HFFc6 (cell line): Measurements from ENCODE around the gene ZDHHC11. TPM values are rescaled to one million over a fixed set of nuclear protein-coding genes. Genes with fewer than 3 reads are reported as not detected.
"Not testable (repeated sequence)": the region's sequence is repeated elsewhere in the genome, so short reads cannot be mapped to it uniquely, and the experiment has no call there.

Experiments used
- DNase-seq: peaks from one replicate; pipeline ENCODE4 v3.0.0-alpha.2; 2018
- H3K27ac Mint-ChIP-seq: 2 replicates; pipeline ENCODE4 v1.8.0; 2020; ENCODE audit warnings: mild to moderate bottlenecking, mixed read lengths
- H3K27me3 Mint-ChIP-seq: 2 replicates; pipeline ENCODE4 v1.8.0; 2021; ENCODE audit warnings: mild to moderate bottlenecking, moderate library complexity, mixed read lengths; ENCODE audit not compliant: insufficient read depth
- H3K36me3 Mint-ChIP-seq: 2 replicates; pipeline ENCODE4 v1.8.0; 2021; ENCODE audit warnings: low read depth, mixed read lengths
- H3K4me1 Mint-ChIP-seq: 2 replicates; pipeline ENCODE4 v1.8.0; 2020; ENCODE audit warnings: low read depth, mixed read lengths
- H3K4me3 Mint-ChIP-seq: 2 replicates; pipeline ENCODE4 v1.8.0; 2020; ENCODE audit warnings: mild to moderate bottlenecking, moderate library complexity, mixed read lengths
- H3K9me3 Mint-ChIP-seq: 2 replicates; pipeline ENCODE4 v1.8.0; 2020; ENCODE audit warnings: mild to moderate bottlenecking, mixed read lengths
- CTCF ChIP-seq: fragments of 200-600 bp; sonication (generic); IDR thresholded peaks from 2 replicates; pipeline ENCODE4 v1.5.0; 2021; ENCODE audit warnings: antibody characterized with exemption, mild to moderate bottlenecking
- total RNA-seq, 6 experiments: library from RNA; stranded (reverse); fragmentation: NEBNext Ultra II Directional; extraction: Animal tissue kit (Norgen Biotek cat#: 25700); gene quantifications; 2 replicates in 1 of 6; 3 replicates in 5 of 6; pipeline ENCODE4 v1.2.3, GENCODE V29; 2021

ZDHHC11 gene
- total RNA-seq, 6 experiments from 2014 or later: 1.3 to 4.2 (median 1.8) TPM

GRCh38 chr5:882253-883183, 31.7 kb upstream of the ZDHHC11 start:
- DNase-seq: no peak
- Mint-ChIP-seq H3K9me3 (no peaks in the 10 kb centered on the region; the same call in 1 of the 2 replicates), H3K27ac (peak overlapping the region; percentile 47; the same call in 1 of the 2 replicates), H3K4me1 (no peaks in the 10 kb centered on the region; the same call in 1 of the 2 replicates), H3K27me3 (peaks cover 5% of the 10 kb centered on the region), H3K36me3 (peaks cover 60% of the 10 kb centered on the region), H3K4me3 (no peak overlapping the region)
- TF ChIP-seq CTCF: no peak

DNA sequence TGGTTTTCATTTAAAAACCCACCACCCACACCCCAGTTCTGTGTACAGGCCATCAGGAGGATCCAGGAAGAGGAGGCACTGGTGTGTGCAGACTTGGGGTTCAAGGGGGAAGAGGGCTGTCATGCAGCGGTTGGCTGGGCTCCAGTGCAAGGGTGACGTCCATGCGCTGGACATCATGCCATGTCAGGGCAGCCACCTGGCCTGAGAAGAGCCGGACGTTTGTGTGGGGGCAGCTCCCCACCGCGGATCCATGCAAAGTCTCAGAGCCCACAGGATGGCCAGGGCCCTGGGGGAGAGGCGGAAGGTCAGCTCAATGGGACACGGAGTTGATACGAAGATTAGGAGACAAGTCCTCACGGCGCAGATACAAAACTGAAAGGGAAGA, 30.8 kb upstream of the ZDHHC11 start:
- Mint-ChIP-seq H3K36me3 (peaks cover 53% of the 10 kb centered on the region), H3K27ac (no peak overlapping the region), H3K4me1 (no peaks in the 10 kb centered on the region; the same call in 1 of the 2 replicates), H3K9me3 (no peaks in the 10 kb centered on the region; the same call in 1 of the 2 replicates), H3K27me3 (peaks cover 5% of the 10 kb centered on the region), H3K4me3 (no peak overlapping the region)
- no peak for DNase-seq
- no peak for TF ChIP-seq CTCF

DNA sequence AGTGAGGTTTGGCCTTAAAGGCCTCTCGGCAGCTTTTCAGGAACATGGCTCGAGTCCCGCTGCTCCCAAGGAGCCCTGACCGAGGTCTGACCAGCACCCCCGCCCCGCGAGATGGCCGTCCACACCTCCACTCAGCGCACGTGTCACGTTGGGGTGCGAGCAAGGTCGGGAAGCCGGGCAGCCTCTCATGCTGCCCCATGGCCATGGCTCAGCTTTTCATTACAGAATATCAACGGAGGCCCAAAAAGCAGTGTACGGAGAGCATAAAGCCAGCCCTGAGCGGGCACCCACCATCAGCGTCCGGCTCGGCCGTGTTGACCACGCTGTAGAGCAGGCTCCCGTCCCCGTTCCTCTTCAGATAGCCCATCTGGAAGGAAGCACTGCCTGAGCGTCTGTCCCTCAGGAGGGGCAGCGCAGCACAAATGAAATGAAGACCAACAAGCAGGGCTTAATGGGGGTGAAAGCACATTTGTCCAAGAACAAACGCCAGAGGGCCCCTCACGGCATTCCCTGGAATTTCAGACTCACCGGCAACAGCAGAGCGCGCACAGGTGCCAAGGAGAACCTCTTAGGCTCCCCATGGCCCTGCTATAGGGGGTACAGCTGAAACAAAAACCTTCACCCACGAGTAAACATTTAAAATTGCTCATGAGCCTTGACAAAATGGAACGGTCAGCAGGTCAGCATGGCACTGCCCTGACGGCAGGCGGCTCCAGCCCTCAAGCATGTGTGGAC, 30.2 kb upstream of the ZDHHC11 start:
- Mint-ChIP-seq H3K9me3 (no peaks in the 10 kb centered on the region; the same call in 1 of the 2 replicates), H3K27me3 (peaks cover 5% of the 10 kb centered on the region), H3K4me3 (no peak overlapping the region), H3K27ac (no peak overlapping the region), H3K36me3 (peaks cover 52% of the 10 kb centered on the region), H3K4me1 (no peaks in the 10 kb centered on the region; the same call in 1 of the 2 replicates)
- no peak for DNase-seq
- TF ChIP-seq CTCF: no peak

GRCh38 chr5:878677-879076, 27.9 kb upstream of the ZDHHC11 start:
- DNase-seq, H3K27me3 Mint-ChIP-seq, H3K4me3 Mint-ChIP-seq, H3K4me1 Mint-ChIP-seq, H3K27ac Mint-ChIP-seq, H3K9me3 Mint-ChIP-seq: not testable (repeated sequence)
- H3K36me3 Mint-ChIP-seq: peaks cover 58% of the 10 kb centered on the region

- Mint-ChIP-seq H3K4me1 (no peaks in the 10 kb centered on the region; the same call in 1 of the 2 replicates), H3K4me3 (no peak overlapping the region), H3K9me3 (no peaks in the 10 kb centered on the region; the same call in 1 of the 2 replicates), H3K27me3 (peaks cover 7% of the 10 kb centered on the region), H3K36me3 (peaks cover 52% of the 10 kb centered on the region), H3K27ac (peak overlapping the region; percentile 7; the same call in 1 of the 2 replicates)
- DNase-seq: no peak
- no peak for TF ChIP-seq CTCF
Observed at GRCh38 chr5:878125-878524, 27.3 kb upstream of the ZDHHC11 start.
